Vagina (tissue), 2 donors: ENCODE data around the gene LHFPL3.

Source experiments
- POLR2A ChIP-seq, 2 donors: fragments of 450-650 bp; IDR thresholded peaks; one replicate each; pipeline ENCODE4 v1.6.1; 2017; ENCODE audit warnings: antibody characterized with exemption in 2 of 2, mild to moderate bottlenecking in 2 of 2, moderate library complexity in 2 of 2
- TF ChIP-seq, protein P1 (sequence below), 3 experiments: fragments of 450-650 bp in 2 of 3; fragments of 200-600 bp in 1 of 3; sonication (generic) in 1 of 3; IDR thresholded peaks; one replicate each; pipeline ENCODE4 v1.5.1; 2017 to 2019; ENCODE audit warnings: antibody characterized with exemption in 3 of 3, mild to moderate bottlenecking in 2 of 3, moderate library complexity in 2 of 3

DNA sequence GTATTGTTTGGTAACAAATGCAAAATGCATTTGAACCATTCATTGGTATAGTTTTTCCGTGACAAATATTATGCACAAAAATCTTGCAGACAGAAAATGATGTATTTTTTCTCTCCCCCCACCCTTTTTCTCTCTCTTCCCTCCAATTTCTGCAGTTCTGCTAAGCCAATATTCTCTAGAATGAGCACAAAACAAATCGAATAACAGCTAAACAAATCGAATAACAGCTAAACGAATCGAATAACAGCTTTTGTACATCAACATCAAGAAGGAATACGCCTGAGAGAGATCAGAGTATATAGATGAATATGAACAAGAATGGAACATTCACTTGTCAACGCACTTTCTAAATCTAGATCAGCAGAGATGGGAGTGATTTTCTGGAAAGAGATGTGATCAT is 577.6 kb downstream of the LHFPL3 start:
- TF ChIP-seq, protein P1, sequence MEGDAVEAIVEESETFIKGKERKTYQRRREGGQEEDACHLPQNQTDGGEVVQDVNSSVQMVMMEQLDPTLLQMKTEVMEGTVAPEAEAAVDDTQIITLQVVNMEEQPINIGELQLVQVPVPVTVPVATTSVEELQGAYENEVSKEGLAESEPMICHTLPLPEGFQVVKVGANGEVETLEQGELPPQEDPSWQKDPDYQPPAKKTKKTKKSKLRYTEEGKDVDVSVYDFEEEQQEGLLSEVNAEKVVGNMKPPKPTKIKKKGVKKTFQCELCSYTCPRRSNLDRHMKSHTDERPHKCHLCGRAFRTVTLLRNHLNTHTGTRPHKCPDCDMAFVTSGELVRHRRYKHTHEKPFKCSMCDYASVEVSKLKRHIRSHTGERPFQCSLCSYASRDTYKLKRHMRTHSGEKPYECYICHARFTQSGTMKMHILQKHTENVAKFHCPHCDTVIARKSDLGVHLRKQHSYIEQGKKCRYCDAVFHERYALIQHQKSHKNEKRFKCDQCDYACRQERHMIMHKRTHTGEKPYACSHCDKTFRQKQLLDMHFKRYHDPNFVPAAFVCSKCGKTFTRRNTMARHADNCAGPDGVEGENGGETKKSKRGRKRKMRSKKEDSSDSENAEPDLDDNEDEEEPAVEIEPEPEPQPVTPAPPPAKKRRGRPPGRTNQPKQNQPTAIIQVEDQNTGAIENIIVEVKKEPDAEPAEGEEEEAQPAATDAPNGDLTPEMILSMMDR (IDR thresholded peaks at IDR 0.05) = no peak
- no peak for TF ChIP-seq POLR2A (IDR thresholded peaks at IDR 0.05)
